ENCODE results near the gene ING2. TPM values are rescaled to one million over a fixed set of nuclear protein-coding genes. Genes with fewer than 3 reads are reported as not detected.

The ING2 gene
- total and polyA plus RNA-seq, 2 of the 8 experiments (the other 6 are each of a cell fraction or from before 2014, with no cell fraction given), result 5.1 to 16.1 TPM

GRCh38 chr4:183469285-183469684, 35.6 kb upstream of the ING2 start:
- FAIRE-seq (no peak), DNase-seq (ENCODE audit: low read depth in 1 of 2, low spot score in 2 of 2) (no peak)
- H3K18ac ChIP-seq (ENCODE audit: extremely low read depth, low read length), result no peak overlapping the region
- H3K27me3 ChIP-seq (replicated peaks in 1 of 4; ENCODE audit: control insufficient read depth in 3 of 4, extremely low read depth in 1 of 4, insufficient read depth in 3 of 4, low read length in 3 of 4), result no peaks in the 10 kb centered on the region
- H2BK15ac ChIP-seq (ENCODE audit: low read length), result no peak overlapping the region
- 82% methylated on average over 1 of the region's 1 CpG; no CpG with 5 or more reads in 1 of the 2 experiments for WGBS, 2 experiments (ENCODE audit: extremely low coverage in 1 of 2, insufficient coverage in 1 of 2, insufficient read length in 1 of 2, insufficient replicate concordance in 2 of 2, low coverage in 1 of 2, low lambda C conversion rate in 2 of 2, missing lambda C conversion rate in 1 of 2)
- H3K79me2 ChIP-seq (ENCODE audit: control insufficient read depth in 1 of 2, insufficient read depth in 2 of 2, low read length in 2 of 2), result no peaks in the 10 kb centered on the region
- no peak overlapping the region for H3K4ac ChIP-seq (replicated peaks; ENCODE audit: insufficient read length, low read depth, low read length)
- POLR2A ChIA-PET (ENCODE audit: partially characterized antibody), result no interaction called here
- no peak for TF ChIP-seq BRCA1 (IDR thresholded peaks at IDR 0.05; ENCODE audit: low read depth, low read length)
- no peak for TF ChIP-seq SP4 (IDR thresholded peaks at IDR 0.05; ENCODE audit: low read length)
- no peak for TF ChIP-seq HDAC6 (IDR thresholded peaks at IDR 0.05; ENCODE audit: low read depth, low read length)
- TF ChIP-seq MAFK (IDR thresholded peaks at IDR 0.05; ENCODE audit: low read depth, low read length), result no peak
- TF ChIP-seq EGR1 (IDR thresholded peaks at IDR 0.05; ENCODE audit: borderline replicate concordance, low read depth, low read length), result no peak
- no peak for TF ChIP-seq CTBP2 (IDR thresholded peaks at IDR 0.05; ENCODE audit: borderline replicate concordance, insufficient read depth, insufficient read length, low read length)
- TF ChIP-seq CBX5 (IDR thresholded peaks at IDR 0.05; ENCODE audit: low read depth, low read length), result no peak
- no peak for TF ChIP-seq TEAD4 (IDR thresholded peaks at IDR 0.05; ENCODE audit: low read depth, low read length)
- TF ChIP-seq POU5F1 (IDR thresholded peaks at IDR 0.05; ENCODE audit: low read depth, low read length), result no peak
- H3K36me3 ChIP-seq (ENCODE audit: control insufficient read depth in 2 of 4, insufficient read depth in 4 of 4, low read length in 3 of 4), result no peaks in the 10 kb centered on the region; a peak in 1 of 8 replicates
- peaks cover 1 to 7% of the 10 kb centered on the region in 2 experiments; a peak in 1 of 4 replicates for H3K9me3 ChIP-seq (ENCODE audit: insufficient read depth in 2 of 2, low read depth in 1 of 2, low read length in 1 of 2)
- H2BK120ac ChIP-seq (replicated peaks; ENCODE audit: low read depth, low read length), result no peak overlapping the region
- no peaks in the 10 kb centered on the region for H3K23me2 ChIP-seq (ENCODE audit: low read depth, low read length)
- no peak overlapping the region for H2BK12ac ChIP-seq (ENCODE audit: low read depth, low read length)
- no peak overlapping the region for H3K4me2 ChIP-seq (ENCODE audit: insufficient read depth in 1 of 2, low read depth in 2 of 2, low read length in 2 of 2)
- no peak overlapping the region for H2BK20ac ChIP-seq (ENCODE audit: low read length)
- no peak overlapping the region for H2AK5ac ChIP-seq (ENCODE audit: low read depth, low read length)
- CTCF ChIA-PET (ENCODE audit: partially characterized antibody), result interaction anchor here (1.0 to 3.3 kb wide), 4 partner anchors 62 to 178 kb away, joined by 3 to 21 read pairs (median 4); no protein-coding TSS in a partner anchor
- no peak overlapping the region for H3K14ac ChIP-seq (ENCODE audit: insufficient read length)
- H4K5ac ChIP-seq (ENCODE audit: insufficient read length, low read depth, low read length), result no peak overlapping the region
- H4K20me1 ChIP-seq (replicated peaks in 1 of 2; ENCODE audit: control insufficient read depth in 1 of 2, insufficient read depth in 2 of 2, low read length in 2 of 2), result no peaks in the 10 kb centered on the region
- no peaks in the 10 kb centered on the region for H3K79me1 ChIP-seq (ENCODE audit: low read depth, low read length)
- H4K91ac ChIP-seq (replicated peaks; ENCODE audit: insufficient read length, low read length), result no peak overlapping the region
- no peak overlapping the region for H3K56ac ChIP-seq (replicated peaks; ENCODE audit: insufficient read length, low read depth, low read length)
- no peak overlapping the region for H4K8ac ChIP-seq (ENCODE audit: extremely low read depth, insufficient read depth, low read length)
- no peak overlapping the region for H3K27ac ChIP-seq (ENCODE audit: low read depth, low read length)
- H2BK5ac ChIP-seq (ENCODE audit: low read depth, low read length), result no peak overlapping the region
- peaks cover 0 to 4% (median 1%) of the 10 kb centered on the region in 4 experiments; a peak in 2 of 7 replicates for H3K4me1 ChIP-seq (replicated peaks in 1 of 4; ENCODE audit: control insufficient read depth in 3 of 4, insufficient read depth in 4 of 4, low read length in 3 of 4)
- H3K4me3 ChIP-seq (ENCODE audit: extremely low read depth in 1 of 4, insufficient read depth in 2 of 4, low read depth in 3 of 4, low read length in 4 of 4), result no peak overlapping the region
- H2AFZ ChIP-seq (ENCODE audit: low read length), result no peak overlapping the region
- no peak overlapping the region for H3K9ac ChIP-seq (replicated peaks in 1 of 4; ENCODE audit: extremely low read depth in 1 of 4, low read depth in 3 of 4, low read length in 3 of 4)
- no peak overlapping the region for H3K23ac ChIP-seq (ENCODE audit: insufficient read length)

All from H1 (cell line).